ENCODE data around the gene PACC1.

DNA sequence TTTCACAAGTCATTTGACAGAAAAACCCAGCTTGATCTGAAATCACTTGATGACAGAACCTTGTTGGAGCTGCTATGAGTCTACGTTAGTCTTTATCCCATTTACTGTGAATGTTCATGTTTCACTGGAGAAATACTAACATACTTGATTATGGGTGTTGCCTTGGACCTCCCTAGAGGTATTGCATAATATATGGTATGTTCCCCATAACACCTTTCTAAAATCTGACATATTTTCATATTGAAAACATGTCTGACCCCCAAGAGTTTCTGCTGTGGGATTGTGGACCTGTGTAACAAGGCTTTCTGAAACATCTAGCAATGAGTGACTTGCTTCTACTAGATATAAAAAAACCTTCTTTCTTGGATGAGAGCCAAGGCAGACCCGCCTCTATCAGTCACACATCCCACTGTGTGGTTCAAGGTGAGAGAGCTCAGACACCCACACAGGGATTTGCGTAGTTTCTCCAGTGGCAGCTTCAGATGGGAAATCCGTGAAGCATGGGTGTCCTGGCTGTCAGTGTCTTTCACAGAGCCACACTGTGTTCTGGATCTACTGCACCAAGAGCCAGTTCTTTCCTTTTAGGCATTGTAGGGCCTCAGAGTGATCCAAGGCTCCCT lies 22.6 kb upstream of the PACC1 start:
- TF ChIP-seq ZFP41 (tag by site-specific recombination; IDR thresholded peaks at IDR 0.05; ENCODE audit: borderline replicate concordance) (no peak), ZNF654 (tag by site-specific recombination; IDR thresholded peaks at IDR 0.05; ENCODE audit: low read depth) (no peak), ZNF366 (tag by site-specific recombination; conservative IDR thresholded peaks at IDR 0.05) (no peak), KLF16 (tag by site-specific recombination; IDR thresholded peaks at IDR 0.05) (no peak), ZNF274 (IDR thresholded peaks at IDR 0.05; ENCODE audit: low read length) (no peak), ZNF274 (tag by site-specific recombination; IDR thresholded peaks at IDR 0.05; ENCODE audit: borderline replicate concordance) (no peak)
- TF ChIP-seq, protein P1, sequence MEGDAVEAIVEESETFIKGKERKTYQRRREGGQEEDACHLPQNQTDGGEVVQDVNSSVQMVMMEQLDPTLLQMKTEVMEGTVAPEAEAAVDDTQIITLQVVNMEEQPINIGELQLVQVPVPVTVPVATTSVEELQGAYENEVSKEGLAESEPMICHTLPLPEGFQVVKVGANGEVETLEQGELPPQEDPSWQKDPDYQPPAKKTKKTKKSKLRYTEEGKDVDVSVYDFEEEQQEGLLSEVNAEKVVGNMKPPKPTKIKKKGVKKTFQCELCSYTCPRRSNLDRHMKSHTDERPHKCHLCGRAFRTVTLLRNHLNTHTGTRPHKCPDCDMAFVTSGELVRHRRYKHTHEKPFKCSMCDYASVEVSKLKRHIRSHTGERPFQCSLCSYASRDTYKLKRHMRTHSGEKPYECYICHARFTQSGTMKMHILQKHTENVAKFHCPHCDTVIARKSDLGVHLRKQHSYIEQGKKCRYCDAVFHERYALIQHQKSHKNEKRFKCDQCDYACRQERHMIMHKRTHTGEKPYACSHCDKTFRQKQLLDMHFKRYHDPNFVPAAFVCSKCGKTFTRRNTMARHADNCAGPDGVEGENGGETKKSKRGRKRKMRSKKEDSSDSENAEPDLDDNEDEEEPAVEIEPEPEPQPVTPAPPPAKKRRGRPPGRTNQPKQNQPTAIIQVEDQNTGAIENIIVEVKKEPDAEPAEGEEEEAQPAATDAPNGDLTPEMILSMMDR (tag by site-specific recombination; IDR thresholded peaks at IDR 0.05), result no peak

All from HEK293 (cell line).